Neural progenitor cell (in vitro differentiated cells): Measurements from ENCODE around the gene EFNA5. TPM values are rescaled to one million over a fixed set of nuclear protein-coding genes. Genes with fewer than 3 reads are reported as not detected.

Experiments
- DNase-seq: peaks from one replicate; pipeline ENCODE4 v3.0.0-alpha.2; 2016; ENCODE audit warnings: low spot score
- H2AFZ ChIP-seq: fragments of 200-600 bp; sonication (generic); replicated peaks from 2 replicates; pipeline ENCODE4 v1.6.1; 2016; ENCODE audit warnings: antibody characterized with exemption
- H3F3A ChIP-seq: fragments of 200-600 bp; sonication (generic); 2 replicates; pipeline ENCODE4 v1.6.1; 2016; ENCODE audit warnings: antibody characterized with exemption, low read depth
- H3K27ac ChIP-seq: fragments of 200-600 bp; sonication (generic); 2 replicates; pipeline ENCODE4 v1.5.1; 2016; ENCODE audit warnings: mild to moderate bottlenecking
- H3K27me3 ChIP-seq: fragments of 200-600 bp; sonication (generic); 2 replicates; pipeline ENCODE4 v1.6.1; 2016; ENCODE audit warnings: mild to moderate bottlenecking, moderate library complexity
- H3K36me3 ChIP-seq: fragments of 200-600 bp; sonication (generic); 2 replicates; pipeline ENCODE4 v1.5.1; 2016
- H3K4me1 ChIP-seq: fragments of 200-600 bp; sonication (generic); 2 replicates; pipeline ENCODE4 v1.6.1; 2016; ENCODE audit warnings: mixed run types
- H3K4me2 ChIP-seq: fragments of 200-600 bp; sonication (generic); 2 replicates; pipeline ENCODE4 v1.6.1; 2016
- H3K4me3 ChIP-seq: fragments of 200-600 bp; sonication (generic); 2 replicates; pipeline ENCODE4 v1.5.1; 2016
- H3K79me2 ChIP-seq: fragments of 200-600 bp; sonication (generic); 2 replicates; pipeline ENCODE4 v1.6.1; 2016; ENCODE audit warnings: low read depth
- H3K9ac ChIP-seq: fragments of 200-600 bp; sonication (generic); 2 replicates; pipeline ENCODE4 v1.6.1; 2016
- H3K9me3 ChIP-seq: fragments of 200-600 bp; sonication (generic); 2 replicates; pipeline ENCODE4 v1.5.1; 2016; ENCODE audit warnings: low read depth
- H4K20me1 ChIP-seq: fragments of 200-600 bp; sonication (generic); 2 replicates; pipeline ENCODE4 v1.6.1; 2016; ENCODE audit warnings: low read depth
- H3K27ac Mint-ChIP-seq: 3 replicates; pipeline ENCODE4 v1.8.0; 2021; ENCODE audit warnings: mixed read lengths
- H3K27me3 Mint-ChIP-seq: 2 replicates; pipeline ENCODE4 v1.8.0; 2022; ENCODE audit warnings: low read depth, mild to moderate bottlenecking, inconsistent platforms, moderate library complexity, mixed read lengths; ENCODE audit not compliant: insufficient read depth
- H3K36me3 Mint-ChIP-seq: 3 replicates; pipeline ENCODE4 v1.8.0; 2021; ENCODE audit warnings: mixed read lengths
- H3K4me1 Mint-ChIP-seq: 3 replicates; pipeline ENCODE4 v1.8.0; 2021; ENCODE audit warnings: mixed read lengths
- H3K4me3 Mint-ChIP-seq: 3 replicates; pipeline ENCODE4 v1.8.0; 2021; ENCODE audit warnings: mild to moderate bottlenecking, moderate library complexity, mixed read lengths
- H3K9me3 Mint-ChIP-seq: 3 replicates; pipeline ENCODE4 v1.8.0; 2020; ENCODE audit warnings: mixed read lengths
- EZH2 ChIP-seq: fragments of 200-600 bp; sonication (generic); IDR thresholded peaks from 2 replicates; pipeline ENCODE4 v1.6.1; 2017; ENCODE audit warnings: antibody characterized with exemption, mild to moderate bottlenecking, moderate library complexity
- EZH2phosphoT487 ChIP-seq: fragments of 200-600 bp; sonication (generic); IDR thresholded peaks from 2 replicates; pipeline ENCODE4 v1.6.1; 2017; ENCODE audit warnings: antibody characterized with exemption
- total RNA-seq: library from RNA; depleted of rRNA; stranded (reverse); fragments of >200 nt; gene quantifications from 2 replicates; pipeline ENCODE4 v1.2.3, GENCODE V29; 2015; ENCODE audit warnings: low replicate concordance
- TF ChIP-seq, protein P1 (sequence below): fragments of 200-600 bp; sonication (generic); IDR thresholded peaks from 2 replicates; pipeline ENCODE4 v1.5.1; 2017; ENCODE audit warnings: antibody characterized with exemption, mild to moderate bottlenecking

EFNA5 gene
- total RNA-seq = 70.5 and 105 TPM in 2 replicates

DNA sequence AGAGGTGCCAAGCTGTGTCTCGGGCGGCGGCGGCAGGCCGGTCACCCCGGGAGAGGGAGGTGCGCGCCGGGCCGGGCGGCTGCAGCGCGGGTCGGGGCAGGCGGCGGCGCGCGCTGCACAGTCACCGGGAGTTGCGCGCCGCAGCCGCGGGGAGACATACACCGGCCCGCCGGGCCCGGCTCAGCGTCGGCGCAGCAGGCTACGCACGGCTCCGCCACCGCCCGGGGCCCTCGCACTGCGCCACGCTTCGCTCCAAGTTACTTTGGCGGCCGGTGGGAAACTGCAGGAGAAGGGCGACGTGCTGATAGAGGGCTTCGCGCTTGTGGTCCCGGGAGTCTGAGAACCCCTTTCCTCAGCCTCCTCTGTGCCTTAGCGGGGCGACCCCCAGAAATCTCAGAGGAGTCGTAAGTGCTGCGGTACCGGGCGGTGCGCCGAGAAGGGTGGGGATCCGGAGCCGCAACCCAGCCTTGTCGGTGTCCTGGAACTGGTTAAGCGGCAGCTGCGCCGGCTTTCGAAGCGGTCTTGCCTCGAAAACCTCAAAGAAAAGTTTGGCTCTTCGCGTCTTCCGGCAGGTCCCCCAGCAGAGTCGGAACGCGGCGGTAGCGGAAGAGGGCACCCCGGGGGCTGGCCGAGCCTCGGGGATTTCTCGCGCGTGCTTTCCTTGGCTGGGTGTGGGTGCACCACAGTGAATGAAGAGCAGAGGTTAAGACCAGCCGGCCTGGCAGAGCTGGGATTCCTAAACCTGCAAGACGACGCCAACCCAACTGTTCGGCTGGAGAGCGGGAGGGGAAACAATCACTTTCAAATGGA, at the start of gene EFNA5:
EFNA5 (minus strand) TSS at position 6 of the 810 bp plus-strand sequence.
- Histone ChIP-seq H3K36me3 (peaks cover 18% of the 10 kb centered on the region), H3K4me2 (peak within 1 kb of the TSS; percentile 97), H3F3A (peaks cover 36% of the 10 kb centered on the region), H3K4me1 (peaks cover 38% of the 10 kb centered on the region), H2AFZ (no peak within 1 kb of the TSS), H3K4me3 (peak within 1 kb of the TSS; percentile 97), H3K27me3 (no peaks in the 10 kb centered on the region), H3K79me2 (peaks cover 81% of the 10 kb centered on the region), H4K20me1 (peaks cover 57% of the 10 kb centered on the region), H3K27ac (peak within 1 kb of the TSS; percentile 87), H3K9me3 (no peaks in the 10 kb centered on the region), H3K9ac (peak within 1 kb of the TSS; percentile 93)
- TF ChIP-seq EZH2phosphoT487 = no peak
- no peak for TF ChIP-seq EZH2
- TF ChIP-seq, protein P1, sequence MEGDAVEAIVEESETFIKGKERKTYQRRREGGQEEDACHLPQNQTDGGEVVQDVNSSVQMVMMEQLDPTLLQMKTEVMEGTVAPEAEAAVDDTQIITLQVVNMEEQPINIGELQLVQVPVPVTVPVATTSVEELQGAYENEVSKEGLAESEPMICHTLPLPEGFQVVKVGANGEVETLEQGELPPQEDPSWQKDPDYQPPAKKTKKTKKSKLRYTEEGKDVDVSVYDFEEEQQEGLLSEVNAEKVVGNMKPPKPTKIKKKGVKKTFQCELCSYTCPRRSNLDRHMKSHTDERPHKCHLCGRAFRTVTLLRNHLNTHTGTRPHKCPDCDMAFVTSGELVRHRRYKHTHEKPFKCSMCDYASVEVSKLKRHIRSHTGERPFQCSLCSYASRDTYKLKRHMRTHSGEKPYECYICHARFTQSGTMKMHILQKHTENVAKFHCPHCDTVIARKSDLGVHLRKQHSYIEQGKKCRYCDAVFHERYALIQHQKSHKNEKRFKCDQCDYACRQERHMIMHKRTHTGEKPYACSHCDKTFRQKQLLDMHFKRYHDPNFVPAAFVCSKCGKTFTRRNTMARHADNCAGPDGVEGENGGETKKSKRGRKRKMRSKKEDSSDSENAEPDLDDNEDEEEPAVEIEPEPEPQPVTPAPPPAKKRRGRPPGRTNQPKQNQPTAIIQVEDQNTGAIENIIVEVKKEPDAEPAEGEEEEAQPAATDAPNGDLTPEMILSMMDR = no peak
- Mint-ChIP-seq H3K9me3 (no peaks in the 10 kb centered on the region), H3K4me1 (peaks cover 29% of the 10 kb centered on the region), H3K27me3 (peaks cover 15% of the 10 kb centered on the region), H3K36me3 (peaks cover 9% of the 10 kb centered on the region), H3K27ac (peak within 1 kb of the TSS; percentile 97), H3K4me3 (peak within 1 kb of the TSS; percentile 98)
- DNase-seq = peak; percentile 65

DNA sequence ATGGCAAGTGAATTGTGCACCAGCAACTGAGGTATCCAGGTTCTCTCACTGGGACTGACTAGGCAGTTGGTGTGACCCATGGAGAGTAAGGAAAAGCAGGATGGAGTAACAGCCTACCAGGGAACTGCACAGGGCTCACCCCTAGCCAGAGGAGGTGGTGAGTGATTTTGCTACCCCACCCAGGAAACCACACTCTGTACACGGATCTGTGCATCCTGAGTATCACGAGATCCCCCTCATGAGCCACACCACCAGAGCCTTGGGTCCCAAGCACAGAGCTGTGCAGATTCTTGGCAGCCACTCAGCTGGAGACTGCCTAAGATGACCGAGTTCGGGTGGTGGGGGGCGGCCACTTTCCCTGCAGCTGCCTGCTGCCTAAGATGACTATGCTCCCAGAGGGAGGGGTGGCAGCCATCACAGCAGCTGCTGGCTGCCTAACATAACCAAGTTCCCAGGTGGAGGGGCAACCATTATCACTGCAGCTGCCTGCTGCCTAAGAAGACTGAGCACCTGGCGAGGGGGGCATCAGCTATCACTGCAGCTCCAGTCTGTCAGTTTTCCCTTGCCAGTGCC, 48.4 kb upstream of the EFNA5 start:
- Mint-ChIP-seq H3K27ac (no peak overlapping the region), H3K9me3 (peaks cover 42% of the 10 kb centered on the region), H3K4me1 (no peaks in the 10 kb centered on the region), H3K4me3 (no peak overlapping the region), H3K36me3 (peaks cover 7% of the 10 kb centered on the region), H3K27me3 (peaks cover 7% of the 10 kb centered on the region)
- Histone ChIP-seq H3K36me3 (no peaks in the 10 kb centered on the region), H3K4me2 (no peak overlapping the region), H2AFZ (no peak overlapping the region), H3K4me1 (no peaks in the 10 kb centered on the region), H3K9ac (no peak overlapping the region), H3K79me2 (no peaks in the 10 kb centered on the region), H3K9me3 (no peaks in the 10 kb centered on the region), H3K4me3 (no peak overlapping the region), H4K20me1 (no peaks in the 10 kb centered on the region), H3K27me3 (no peaks in the 10 kb centered on the region), H3F3A (no peaks in the 10 kb centered on the region), H3K27ac (no peak overlapping the region)
- no peak for DNase-seq
- TF ChIP-seq EZH2phosphoT487 (no peak), EZH2 (no peak)
- TF ChIP-seq, protein P1 = no peak

DNA sequence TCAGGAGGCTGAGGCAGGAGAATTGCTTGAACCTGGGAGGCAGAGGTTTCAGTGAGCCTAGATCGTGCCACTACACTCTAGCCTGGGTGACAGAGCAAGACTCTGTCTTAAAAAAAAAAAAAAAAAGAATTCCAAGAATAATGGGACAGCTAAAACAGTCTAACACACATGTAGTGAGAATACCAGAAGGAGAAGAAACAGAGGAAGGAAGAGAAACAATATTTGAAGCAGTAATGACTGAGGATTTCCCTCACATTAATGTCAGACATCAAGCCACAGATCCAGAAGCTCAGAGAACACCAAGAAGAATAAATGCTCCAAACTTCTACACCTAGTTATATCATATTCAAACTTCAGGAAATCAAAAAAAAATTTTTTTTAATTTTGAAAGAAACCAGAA, 47.1 kb upstream of the EFNA5 start:
- no peaks in the 10 kb centered on the region for H3K9me3 ChIP-seq
- H3K27ac ChIP-seq = no peak overlapping the region
- H3K9ac ChIP-seq = no peak overlapping the region
- H3K9me3 Mint-ChIP-seq = peaks cover 36% of the 10 kb centered on the region
- H3K79me2 ChIP-seq = no peaks in the 10 kb centered on the region
- H3K36me3 Mint-ChIP-seq = peaks cover 4% of the 10 kb centered on the region
- H3K4me1 ChIP-seq = no peaks in the 10 kb centered on the region
- no peak for DNase-seq
- TF ChIP-seq EZH2 (no peak), EZH2phosphoT487 (no peak)
- TF ChIP-seq, protein P1 = no peak
- H3K27me3 ChIP-seq = no peaks in the 10 kb centered on the region
- no peak overlapping the region for H3K4me3 ChIP-seq
- H2AFZ ChIP-seq = no peak overlapping the region
- H3K4me2 ChIP-seq = no peak overlapping the region
- H3K27ac Mint-ChIP-seq = no peak overlapping the region
- no peaks in the 10 kb centered on the region for H4K20me1 ChIP-seq
- no peaks in the 10 kb centered on the region for H3F3A ChIP-seq
- H3K27me3 Mint-ChIP-seq = peaks cover 5% of the 10 kb centered on the region
- H3K4me1 Mint-ChIP-seq = no peaks in the 10 kb centered on the region
- H3K4me3 Mint-ChIP-seq = no peak overlapping the region
- no peaks in the 10 kb centered on the region for H3K36me3 ChIP-seq
